GM21447 (cell line): ENCODE measurements around the gene UQCRHL.
"Not testable (repeated sequence)": the region's sequence is repeated elsewhere in the genome, so short reads cannot be mapped to it uniquely, and the experiment has no call there.

Experiments
- ATAC-seq: cut with Tn5 transposase; IDR thresholded peaks from one replicate; pipeline ENCODE4 v1.9.1; 2021; ENCODE audit not compliant: unreplicated experiment

UQCRHL gene

DNA sequence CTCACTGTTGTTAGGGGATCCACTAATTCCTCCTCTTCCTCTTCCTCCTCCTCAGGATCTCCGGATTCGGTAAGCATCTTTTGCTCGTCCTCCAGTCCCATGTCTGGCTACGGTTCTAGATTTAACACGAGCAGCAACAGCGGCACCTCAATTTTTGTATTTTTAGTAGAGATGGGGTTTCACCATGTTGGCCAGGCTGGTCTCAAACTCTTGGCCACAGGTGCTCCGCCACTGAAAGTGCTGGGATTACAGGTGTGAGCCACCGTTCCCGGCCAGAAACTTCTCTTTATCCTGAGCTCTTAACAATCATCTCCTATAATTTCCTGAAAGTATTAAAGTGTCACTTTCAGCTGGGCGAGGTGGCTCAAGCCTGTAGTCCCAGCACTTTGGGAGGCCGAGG, at the start of gene UQCRHL:
Gene UQCRHL (minus strand): TSS at position 101 of the 400 bp plus-strand sequence. CDS start 0 bp downstream, at position 101.
- ATAC-seq: not testable (repeated sequence)

- ATAC-seq: no peak
These were observed 49.4 kb upstream of the UQCRHL start for GRCh38 chr1:15856888-15857287.

DNA sequence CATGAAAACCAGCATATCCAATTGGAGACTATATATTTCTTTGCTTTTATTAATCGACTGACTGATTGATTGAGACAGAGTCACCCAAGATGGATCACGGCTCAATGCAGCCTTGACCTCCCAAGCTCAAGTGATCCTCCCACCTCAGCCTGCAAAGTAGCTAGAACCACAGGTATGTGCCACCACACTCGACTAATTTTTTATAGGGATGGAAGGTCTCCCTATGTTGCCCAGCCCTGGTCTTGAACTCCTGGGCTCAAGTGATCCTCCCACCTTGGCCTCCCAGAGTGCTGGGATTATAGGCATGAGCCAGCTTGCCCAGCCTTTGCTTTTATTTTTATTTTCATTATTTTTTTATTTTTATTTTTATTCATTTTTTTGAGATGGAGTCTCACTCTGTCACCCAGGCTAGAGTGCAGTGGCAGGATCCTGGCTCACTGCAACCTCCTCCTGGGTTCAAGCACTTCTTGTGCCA, 45.4 kb upstream of the UQCRHL start:
- no peak for ATAC-seq

DNA sequence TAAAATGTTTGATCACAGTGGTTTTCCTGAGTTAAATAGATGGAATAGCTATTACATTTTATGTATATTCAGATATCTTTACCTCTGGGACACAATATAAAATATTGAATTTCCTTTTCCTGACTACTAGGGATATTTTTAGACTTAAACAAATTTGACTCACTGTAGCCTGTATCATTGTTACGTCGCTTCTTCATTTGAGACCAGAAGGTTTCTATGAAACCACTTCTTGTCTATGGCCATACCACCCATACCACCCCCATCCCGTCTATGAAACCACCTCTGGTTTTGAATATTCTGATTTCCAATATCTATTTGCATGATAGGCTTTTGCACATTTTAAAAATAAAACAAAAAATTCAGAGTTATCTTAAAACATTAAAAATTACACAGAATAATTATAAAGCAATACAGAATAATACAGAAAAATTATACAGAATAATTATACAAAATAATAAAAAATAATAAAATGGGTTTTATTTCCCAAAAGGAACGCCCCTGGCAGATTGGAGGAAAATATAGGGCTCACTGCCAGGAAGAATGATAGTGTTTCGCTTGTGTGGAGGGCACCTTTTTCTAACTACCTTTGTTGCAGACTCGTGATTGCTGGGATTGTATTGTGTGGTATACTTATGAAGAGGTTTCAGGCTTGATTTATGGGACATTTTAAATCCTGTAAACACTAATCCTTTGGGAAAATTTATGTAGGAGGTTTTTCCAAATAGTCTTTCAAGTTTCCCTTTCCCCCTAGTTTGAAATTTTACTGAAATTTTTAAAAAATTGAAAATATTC, 44.8 kb upstream of the UQCRHL start:
- no peak for ATAC-seq

DNA sequence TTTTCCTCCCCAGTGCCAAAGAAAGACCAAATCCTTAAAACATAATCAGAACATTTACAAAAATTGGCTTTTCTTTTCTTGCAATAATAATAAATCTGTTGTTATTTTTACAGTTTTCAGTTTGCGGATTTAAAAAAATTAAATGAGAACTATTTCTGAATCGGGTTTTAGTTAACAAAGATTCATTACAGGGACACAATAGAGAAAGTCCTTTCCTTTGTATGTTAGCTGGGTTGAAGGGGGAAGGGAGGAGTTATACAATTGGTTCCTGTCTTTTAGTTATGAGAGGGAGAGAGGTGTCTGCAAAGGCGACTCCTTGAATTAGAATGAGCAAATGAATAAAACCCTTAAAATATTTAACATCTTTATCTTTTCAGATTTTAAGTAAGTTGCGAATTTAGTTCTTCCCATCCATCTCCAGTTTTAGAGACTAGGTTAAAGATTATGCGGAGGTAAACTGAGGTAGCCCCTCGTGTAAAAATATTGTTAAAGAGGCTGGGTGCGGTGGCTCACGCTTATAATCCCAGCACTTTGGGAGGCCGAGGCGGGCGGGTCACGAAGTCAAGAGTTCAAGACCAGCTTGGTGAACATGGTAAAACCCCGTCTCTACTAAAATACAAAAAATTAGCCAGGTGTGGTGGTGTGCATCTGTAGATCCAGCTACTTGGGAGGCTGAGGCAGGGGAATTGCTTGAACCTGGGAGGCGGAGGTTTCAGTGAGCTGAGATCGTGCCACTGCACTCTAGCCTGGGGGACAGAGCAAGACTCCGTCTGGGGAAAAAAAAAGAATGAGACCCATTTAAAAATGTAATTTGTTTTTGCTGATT, 44.0 kb upstream of the UQCRHL start:
- ATAC-seq: no peak

DNA sequence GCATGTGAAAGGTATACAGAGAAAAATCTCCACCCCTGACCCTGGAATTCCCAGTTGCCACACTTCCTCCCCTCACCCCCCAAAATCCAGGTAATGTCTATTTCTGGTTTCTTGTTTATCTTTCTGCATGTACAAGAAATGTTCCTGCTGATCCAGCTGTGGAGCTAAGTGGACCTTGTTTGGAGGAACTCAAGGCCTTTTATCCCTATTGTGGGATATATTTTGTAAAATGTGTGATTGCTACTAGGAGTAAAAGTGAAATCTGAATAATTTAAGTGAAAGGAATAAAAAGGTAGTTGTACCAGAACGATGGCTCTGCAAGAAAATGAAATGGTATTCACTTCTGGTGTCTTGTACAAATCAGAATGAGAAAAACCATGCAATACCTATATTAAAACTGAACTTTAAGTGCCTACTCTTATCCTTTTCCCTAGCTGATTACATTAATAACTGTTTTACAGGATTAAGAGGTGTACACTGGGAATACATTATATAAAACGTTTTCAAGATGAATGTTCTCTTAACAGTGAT, 43.1 kb upstream of the UQCRHL start:
- ATAC-seq: no peak

DNA sequence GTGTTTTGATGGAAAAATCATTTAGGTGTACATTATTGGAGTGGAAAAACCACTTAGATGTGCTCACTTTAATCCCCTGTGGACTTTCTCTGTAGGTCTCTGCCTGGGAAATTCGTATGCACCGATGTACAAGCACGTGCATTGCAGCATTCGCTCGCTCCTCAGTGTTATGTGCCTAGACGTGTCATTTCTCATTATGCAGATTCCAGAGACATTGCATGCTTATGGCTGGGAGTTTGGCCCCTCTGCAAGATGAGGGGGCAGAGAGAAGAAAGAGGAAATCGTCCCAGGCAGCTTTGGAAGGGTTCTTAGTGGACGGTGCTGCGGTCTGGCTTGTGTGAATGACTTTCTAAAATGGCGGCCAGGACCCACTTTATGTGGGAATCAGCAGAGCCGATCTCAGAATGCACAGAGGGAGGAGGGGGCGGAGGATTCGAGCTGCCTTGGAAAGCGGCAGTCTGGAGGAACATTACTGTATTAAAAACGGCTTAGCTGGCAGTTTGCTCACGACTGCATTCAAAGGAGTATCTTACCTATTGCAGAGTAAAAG, 42.4 kb upstream of the UQCRHL start:
- no peak for ATAC-seq

GRCh38 chr1:15848929-15849774, 41.7 kb upstream of the UQCRHL start:
- no peak for ATAC-seq

DNA sequence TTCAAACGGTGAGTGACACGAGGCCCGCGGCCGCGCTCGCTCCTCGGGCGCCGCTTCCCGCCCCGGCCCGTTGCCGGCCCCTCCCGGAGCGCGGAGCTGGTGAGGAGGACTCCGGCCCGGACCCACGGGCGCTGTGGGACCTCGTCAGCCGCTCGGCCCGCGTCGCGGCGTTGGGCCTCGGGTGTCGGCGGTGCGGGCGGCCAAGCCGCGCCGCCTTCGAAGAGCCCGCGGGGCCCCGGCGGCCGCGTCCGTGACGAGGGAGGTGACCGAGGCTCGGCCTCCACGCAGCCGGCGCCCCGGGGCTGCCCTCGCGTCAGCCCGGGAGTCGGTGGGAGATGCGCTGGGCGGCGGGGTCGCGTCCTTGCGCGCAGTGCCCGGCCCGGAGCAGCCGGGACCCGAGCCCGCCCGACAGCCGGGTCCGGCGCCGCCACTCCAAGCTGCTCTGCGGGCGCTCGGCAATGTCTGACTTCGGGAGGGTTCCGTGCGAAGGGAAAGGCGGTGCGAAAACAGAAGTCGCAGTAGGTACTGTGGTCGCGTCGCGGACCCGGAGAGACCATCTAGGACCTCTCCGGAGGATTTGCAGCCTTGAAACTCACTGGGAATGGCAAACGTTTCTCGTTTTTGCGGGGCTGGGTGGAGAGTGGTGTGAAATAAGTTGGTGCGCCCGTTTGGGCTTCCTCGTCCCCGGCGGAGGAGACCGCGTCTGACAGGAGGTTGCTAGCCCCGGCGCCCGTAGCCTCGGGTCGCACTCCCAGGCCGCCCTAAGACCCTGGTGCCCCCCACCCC, 40.9 kb upstream of the UQCRHL start:
- ATAC-seq: peak; percentile 12

GRCh38 chr1:15847893-15848142, 40.4 kb upstream of the UQCRHL start:
- ATAC-seq: no peak

GRCh38 chr1:15847100-15847892, 39.8 kb upstream of the UQCRHL start, which contains the start of gene SPEN:
TSS of gene SPEN (plus strand) at chr1:15847707. CDS start at chr1:15848068, 361 bp downstream.
- ATAC-seq: peak; percentile 45

DNA sequence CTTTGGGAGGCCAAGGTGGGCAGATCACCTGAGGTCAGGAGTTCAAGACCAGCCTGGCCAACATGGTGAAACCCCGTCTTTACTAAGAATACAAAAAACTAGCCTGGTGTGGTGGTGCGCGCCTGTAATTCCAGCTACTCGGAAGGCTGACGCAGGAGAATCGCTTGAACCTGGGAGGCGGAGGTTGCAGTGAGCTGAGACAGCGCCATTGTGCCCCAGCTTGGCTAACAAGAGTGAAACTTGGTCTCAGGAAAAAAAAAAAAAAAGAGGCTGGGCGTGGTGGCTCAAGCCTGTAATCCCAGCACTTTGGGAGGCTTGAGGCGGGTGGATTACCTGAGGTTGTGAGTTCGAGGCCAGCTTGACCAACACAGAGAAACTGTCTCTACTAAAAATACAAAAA, 38.6 kb upstream of the UQCRHL start:
- ATAC-seq: not testable (repeated sequence)

- ATAC-seq: no peak
These were observed 36.5 kb upstream of the UQCRHL start for GRCh38 chr1:15843826-15844572.

GRCh38 chr1:15838721-15839120, 31.3 kb upstream of the UQCRHL start:
- ATAC-seq: no peak

DNA sequence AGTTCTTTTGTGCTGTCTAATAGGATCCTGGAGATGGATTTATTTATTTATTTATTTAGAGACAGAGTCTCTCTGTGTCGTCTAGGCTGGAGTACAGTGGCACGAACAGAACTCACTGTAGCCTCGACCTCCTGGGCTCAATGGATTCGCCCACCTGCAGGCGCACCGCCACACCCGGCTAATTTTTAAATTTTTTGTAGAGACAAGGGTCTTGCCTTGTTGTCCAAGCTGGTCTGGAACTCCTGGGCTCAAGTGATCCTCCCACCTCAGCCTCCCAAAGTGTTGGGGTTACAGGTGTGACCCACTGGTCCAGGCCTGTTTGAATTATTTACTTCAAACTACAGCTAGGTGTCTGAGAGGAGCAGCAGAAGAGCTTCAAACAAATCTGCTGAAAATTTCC, 30.5 kb upstream of the UQCRHL start:
- no peak for ATAC-seq

DNA sequence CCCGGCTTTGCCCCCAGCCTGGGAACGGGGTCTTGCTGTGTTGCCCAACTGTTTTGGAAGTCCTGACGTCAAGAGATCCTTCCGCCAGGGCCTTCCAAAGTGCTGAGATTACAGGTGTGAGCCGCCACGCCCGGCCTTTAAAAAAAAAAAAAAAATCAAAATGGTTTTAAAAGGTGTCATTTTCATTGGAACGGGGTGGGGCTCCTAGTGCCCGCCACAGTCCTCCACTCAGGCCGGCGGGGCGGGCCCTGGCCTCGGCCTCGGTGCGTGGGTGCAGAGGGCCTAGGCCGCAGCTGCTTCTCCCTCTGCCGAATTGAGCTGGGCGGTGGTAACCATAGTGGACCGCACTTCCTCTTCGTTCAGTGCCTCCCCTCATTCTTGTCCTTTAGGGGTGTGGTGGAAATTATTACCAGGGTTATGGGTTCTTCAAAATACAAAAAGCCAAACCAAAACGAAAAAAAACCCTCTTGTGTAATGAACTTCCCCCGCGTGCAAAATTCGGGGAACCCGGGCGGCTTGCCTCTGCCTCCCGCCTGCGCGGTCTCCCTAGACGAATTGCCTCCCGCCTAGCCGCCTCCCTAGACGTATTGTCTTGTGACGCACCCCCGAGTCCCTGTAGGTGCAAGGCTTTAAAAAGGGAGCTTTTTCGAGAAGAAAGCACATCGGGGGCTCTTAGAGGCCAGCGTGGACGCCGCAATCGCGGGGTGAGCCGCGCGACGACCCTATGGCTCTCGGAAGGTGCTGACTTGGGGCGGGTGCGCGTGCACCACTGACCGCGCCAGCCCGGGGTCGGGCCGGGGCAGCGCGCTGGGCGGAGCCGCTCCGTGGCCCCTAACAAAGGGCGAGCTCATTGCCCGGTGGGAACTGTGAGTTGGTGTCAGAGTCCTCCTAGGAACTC, 29.6 kb upstream of the UQCRHL start:
- ATAC-seq: no peak

- not testable (repeated sequence) for ATAC-seq
These were observed 29.0 kb upstream of the UQCRHL start for GRCh38 chr1:15836511-15836771.
